GM19043 (cell line): ENCODE data around the gene RAD9A.
A peak's percentile ranks its signal among the peaks of the same experiment; 100 is the strongest.

Experiments used
- ATAC-seq: cut with Tn5 transposase; IDR thresholded peaks from one replicate; pipeline ENCODE4 v1.9.1; 2021; ENCODE audit warnings: low read depth; ENCODE audit not compliant: unreplicated experiment

RAD9A gene

GRCh38 chr11:67373648-67374570 is 17.9 kb upstream of the RAD9A start:
- no peak for ATAC-seq

DNA sequence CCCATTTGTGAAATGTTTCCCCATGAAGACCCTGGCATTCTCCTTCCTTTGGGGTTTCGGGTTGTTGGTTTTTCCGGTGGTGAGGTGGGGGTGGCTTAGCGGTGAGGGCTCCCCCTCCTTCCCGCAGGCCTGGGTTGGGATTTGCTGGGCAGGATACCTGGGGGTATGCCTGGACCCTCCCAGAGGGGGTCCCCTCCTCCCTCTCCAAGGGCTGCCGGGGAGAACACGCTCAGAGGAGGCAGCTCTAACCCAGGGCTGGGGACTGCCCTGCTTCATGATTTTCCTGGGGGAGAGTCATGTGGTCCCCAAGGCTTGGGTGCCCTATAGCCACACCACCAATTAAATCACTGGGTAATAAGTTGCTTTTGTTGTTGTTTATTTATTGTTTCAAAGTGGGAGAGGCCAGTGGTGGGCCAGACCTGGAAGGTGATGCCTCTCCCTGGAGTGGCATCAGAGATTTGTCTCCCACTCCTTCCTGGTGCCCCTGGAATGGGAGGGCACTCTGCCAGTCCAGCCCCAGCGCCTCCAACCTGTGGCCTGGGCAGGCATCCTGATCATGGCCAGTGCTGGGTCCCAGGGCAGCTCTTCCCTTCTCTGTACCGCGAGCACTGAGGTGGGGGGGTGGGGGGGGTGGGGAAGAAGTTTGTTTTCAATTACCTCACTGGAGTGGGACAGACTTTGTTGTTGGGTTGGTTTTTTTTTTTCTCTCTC is 17.1 kb upstream of the RAD9A start:
- no peak for ATAC-seq

GRCh38 chr11:67375320-67376055 is 16.3 kb upstream of the RAD9A start:
- no peak for ATAC-seq

GRCh38 chr11:67376063-67376820 is 15.5 kb upstream of the RAD9A start:
- ATAC-seq: no peak

- ATAC-seq: no peak
Measured at GRCh38 chr11:67376873-67377808, 14.6 kb upstream of the RAD9A start.

DNA sequence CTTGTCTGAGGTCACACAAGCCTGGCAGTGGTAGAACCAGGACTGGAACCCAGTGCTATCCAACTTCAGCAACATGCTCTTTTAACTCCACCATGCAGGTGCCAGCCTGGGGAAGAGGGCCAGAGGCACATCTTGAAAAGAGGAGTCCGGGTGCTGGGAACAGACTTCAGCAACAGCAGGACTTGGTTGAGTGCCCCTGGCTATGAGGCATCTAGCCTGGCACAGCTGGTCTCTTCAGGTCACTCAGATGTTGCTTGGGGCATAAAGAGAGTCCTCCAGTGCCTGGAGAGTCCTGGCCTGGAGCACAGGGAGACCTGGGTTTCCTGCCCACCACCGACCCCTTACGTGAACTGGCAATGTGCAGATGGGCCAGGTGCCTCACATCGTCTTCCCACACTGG is 13.2 kb upstream of the RAD9A start:
- ATAC-seq: no peak

DNA sequence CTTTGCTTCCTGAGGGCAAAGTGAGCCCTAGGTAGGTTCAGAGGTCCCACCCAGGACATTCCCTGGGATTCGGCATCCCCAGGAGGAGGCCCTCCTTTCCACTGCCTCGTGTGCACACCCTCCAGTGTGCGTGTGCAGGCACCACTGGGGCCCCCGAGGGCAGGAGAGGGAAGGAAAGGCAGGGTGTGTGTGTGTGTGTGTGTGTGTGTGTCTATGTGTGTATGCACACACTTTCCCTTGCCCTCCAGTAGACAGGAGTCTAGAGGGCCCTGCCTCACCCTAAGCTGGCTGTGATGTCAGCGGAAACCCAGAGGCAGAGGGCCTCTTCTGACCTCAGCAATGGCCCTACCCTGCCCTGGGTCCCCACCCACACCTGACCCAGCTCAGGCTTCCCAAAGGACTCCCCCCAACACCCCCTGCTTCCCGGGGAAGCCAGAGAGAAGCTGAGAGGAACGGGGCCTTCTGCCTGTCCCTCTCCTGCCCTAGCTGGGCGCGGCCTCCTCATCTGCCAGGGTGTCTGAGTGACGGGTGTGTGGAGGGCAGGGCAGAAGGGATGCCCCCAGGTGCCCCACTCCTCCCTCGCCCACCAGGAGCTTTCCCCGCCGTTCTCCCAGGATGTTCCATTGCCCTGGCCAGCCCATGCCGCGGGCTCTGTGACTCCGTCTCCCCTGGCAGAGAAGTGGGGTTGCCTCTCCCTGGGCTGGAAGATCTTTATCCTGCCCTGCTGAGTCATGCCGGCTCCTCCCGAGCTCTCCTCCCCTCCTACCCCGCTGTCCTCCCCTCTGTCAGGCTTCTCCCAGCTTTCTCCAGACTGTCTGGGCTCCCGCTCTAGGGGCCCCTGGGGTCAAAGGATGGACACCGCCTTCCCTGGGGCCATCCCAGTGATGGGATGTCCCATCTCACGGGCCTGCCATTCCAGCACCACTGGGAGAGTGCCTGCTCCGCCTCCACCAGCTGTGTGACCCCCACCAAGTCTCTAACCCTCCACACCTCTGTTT is 12.4 kb upstream of the RAD9A start:
- no peak for ATAC-seq

DNA sequence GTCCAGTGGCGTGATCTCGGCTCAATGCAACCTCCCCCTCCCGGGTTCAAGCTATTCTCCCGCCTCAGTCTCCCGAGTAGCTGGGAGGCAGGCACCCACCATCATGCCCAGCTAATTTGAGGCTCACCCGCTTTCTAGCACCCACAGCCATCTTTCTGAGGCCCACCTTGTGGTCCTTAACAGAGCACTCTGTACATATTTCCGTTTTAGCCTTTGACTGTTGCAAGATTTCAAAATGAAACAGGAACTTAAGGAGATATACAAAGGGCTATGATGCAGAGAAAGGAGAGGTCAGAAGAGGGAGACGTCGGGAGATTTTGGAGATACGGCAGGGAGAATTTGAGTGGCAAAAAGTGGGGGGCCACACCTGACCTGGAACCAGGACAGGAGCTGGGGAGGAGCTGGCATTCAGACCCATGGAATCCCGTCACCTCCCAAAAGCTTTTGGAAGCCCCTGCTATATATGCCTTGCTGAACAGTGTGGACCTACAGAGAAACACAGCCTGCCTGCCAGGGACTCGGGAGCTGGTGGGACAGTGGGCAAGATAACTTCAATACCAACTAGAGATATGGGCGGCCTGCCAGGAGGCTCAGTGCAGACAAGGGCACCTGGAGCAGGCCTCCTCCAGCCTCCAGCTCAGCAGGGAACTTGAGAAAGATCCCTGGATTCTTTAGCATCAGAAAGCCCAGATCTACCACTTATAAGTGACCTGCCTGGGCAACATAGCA is 10.4 kb upstream of the RAD9A start:
- ATAC-seq: no peak

DNA sequence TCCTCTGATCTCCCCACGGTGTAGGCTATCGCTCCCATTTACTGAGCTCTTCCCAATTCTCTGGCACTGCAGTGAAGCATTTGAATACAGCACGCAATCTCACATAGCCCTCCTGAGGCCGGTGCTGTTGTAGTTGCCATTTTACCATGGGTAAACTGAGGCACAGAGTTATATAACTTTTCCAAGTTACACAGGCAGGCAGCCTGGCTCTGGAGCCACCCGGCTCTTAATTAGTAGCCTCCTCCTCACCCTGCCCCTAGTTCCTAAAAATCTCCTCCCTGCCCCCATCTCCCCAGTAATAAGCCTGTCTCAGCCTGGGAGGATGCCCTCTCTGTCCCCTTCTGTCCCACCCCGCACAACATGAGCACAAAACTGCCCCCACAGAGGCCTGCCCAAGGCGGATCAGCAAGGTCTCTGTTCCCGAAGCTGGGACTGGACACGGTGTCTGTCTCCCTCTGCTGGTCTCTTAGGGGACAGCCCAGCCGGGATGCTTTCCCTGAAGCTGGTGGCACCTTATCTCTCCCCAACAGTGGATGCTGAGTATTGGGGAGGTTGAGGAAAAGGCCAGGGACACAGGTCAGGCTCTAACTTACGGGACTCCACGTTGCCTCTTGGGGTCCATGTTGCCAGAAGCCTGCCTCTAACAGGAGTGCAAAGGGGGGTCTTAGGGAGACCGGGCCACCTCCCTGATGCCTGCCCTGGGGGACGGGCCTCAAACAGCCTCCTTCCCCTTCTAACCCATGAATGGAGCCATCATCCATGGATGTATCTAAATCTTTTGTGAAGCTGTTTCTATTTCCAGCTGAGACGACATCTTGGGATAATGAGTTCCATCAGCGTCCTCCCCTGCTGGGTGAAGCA is 9.3 kb upstream of the RAD9A start:
- ATAC-seq: peak; percentile 63

DNA sequence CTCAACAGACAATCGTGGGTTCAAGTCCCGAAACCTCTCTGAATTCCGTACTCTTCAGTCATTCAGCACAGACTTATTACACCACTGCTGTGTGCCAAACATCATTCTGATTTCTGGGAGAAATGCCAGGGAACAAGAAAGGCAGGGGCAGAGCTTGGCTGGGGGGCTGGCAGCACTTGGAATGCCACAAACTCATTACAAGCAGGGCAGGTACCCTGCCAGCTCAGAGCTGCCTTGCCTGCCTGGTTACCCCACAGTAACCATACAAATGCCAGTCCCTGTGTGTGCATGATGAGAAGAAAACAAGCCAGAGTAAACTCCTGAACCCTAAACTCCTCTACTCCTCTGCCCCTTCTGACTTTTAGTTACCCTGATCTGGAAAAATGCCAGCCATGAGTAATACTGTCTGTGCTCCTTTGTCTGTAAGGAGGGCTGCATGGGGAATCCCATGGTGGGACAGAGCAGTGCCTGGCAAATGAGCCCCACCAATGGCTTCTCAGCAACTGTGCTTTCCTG is 6.9 kb upstream of the RAD9A start:
- no peak for ATAC-seq

DNA sequence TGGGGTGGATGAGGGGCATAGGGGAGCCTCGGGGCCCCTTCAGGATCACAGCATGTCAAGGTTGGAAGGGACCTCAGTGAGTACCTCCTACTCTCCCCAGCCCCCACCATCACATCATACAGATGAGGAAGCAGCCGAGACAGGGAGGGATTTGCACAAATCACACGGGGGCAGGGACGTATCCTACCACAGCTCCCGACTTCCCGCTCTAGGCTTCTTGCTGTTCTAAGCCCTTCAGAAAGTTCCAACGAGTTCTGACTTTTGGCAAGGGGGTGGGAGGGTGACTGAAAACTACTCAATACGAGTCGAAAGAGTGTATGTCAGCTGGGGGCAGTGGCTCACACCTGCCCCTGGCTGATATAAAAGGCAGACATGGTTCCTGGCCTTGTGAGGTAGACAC is 4.7 kb upstream of the RAD9A start:
- ATAC-seq: no peak

GRCh38 chr11:67387518-67387917 is 4.3 kb upstream of the RAD9A start:
- ATAC-seq: no peak

- no peak for ATAC-seq
Measured at GRCh38 chr11:67389477-67389876, 2.3 kb upstream of the RAD9A start.

GRCh38 chr11:67390947-67391303 is 861 bp upstream of the RAD9A start:
- no peak for ATAC-seq

- ATAC-seq: no peak
Measured at GRCh38 chr11:67392183-67392715, 463 bp downstream of the RAD9A start.

- no peak for ATAC-seq
Measured at GRCh38 chr11:67393437-67393836, 1.7 kb downstream of the RAD9A start.
